Stomach (tissue), 4 donors: Measurements from ENCODE around the gene ATP11A.

Source experiments
- POLR2AphosphoS5 ChIP-seq, 3 donors: sonication (generic); formaldehyde crosslinking; IDR thresholded peaks; one replicate each; pipeline ENCODE4 v1.6.1; 2016; ENCODE audit warnings: antibody characterized with exemption in 3 of 3
- TF ChIP-seq, protein P1 (sequence below), 7 experiments: fragments of 450-650 bp in 4 of 7; fragments of 200-600 bp in 3 of 7; sonication (generic) in 3 of 7; IDR thresholded peaks; one replicate each; pipeline ENCODE4 v1.5.1; 2016 to 2019; ENCODE audit warnings: antibody characterized with exemption in 7 of 7, control low read depth in 2 of 7, mild to moderate bottlenecking in 1 of 7

- TF ChIP-seq, protein P1, sequence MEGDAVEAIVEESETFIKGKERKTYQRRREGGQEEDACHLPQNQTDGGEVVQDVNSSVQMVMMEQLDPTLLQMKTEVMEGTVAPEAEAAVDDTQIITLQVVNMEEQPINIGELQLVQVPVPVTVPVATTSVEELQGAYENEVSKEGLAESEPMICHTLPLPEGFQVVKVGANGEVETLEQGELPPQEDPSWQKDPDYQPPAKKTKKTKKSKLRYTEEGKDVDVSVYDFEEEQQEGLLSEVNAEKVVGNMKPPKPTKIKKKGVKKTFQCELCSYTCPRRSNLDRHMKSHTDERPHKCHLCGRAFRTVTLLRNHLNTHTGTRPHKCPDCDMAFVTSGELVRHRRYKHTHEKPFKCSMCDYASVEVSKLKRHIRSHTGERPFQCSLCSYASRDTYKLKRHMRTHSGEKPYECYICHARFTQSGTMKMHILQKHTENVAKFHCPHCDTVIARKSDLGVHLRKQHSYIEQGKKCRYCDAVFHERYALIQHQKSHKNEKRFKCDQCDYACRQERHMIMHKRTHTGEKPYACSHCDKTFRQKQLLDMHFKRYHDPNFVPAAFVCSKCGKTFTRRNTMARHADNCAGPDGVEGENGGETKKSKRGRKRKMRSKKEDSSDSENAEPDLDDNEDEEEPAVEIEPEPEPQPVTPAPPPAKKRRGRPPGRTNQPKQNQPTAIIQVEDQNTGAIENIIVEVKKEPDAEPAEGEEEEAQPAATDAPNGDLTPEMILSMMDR (IDR thresholded peaks at IDR 0.05) = no peak
- peak in 1 of 3 donors; percentile 15 for TF ChIP-seq POLR2AphosphoS5 (IDR thresholded peaks at IDR 0.05)
Observed at GRCh38 chr13:112657850-112658445, 31.9 kb upstream of the ATP11A start.
